HL-60 (cell line): ENCODE data around the gene IL20RB.

Experiments
- DNase-seq, 2 experiments: peaks; one replicate each; pipeline ENCODE4 v3.0.0-alpha.2; 2010 to 2020; ENCODE audit warnings: low read depth in 1 of 2, low spot score in 1 of 2
- H3K27ac ChIP-seq: fragments of 250-450 bp; sonication (Bioruptor Pico); replicated peaks from 2 replicates; pipeline ENCODE4 v1.5.1; 2020; ENCODE audit warnings: mild to moderate bottlenecking, moderate library complexity
- H3K27me3 ChIP-seq: fragments of 250-450 bp; sonication (Bioruptor Pico); 2 replicates; pipeline ENCODE4 v1.5.1; 2021; ENCODE audit warnings: mild to moderate bottlenecking, moderate library complexity; ENCODE audit not compliant: insufficient read depth, poor library complexity, severe bottlenecking
- H3K4me3 ChIP-seq: replicated peaks from 2 replicates; pipeline ENCODE4 v1.5.1; 2011; ENCODE audit warnings: mild to moderate bottlenecking, control low read depth, low read length; ENCODE audit not compliant: insufficient read depth
- CTCF ChIP-seq: IDR thresholded peaks from one replicate; pipeline ENCODE4 v1.5.1; 2011; ENCODE audit warnings: low read length, control low read depth, inconsistent platforms; ENCODE audit not compliant: insufficient read depth
- GABPA ChIP-seq: IDR thresholded peaks from 2 replicates; pipeline ENCODE4 v1.6.1; 2012; ENCODE audit warnings: low read depth
- POLR2AphosphoS5 ChIP-seq: IDR thresholded peaks from 2 replicates; pipeline ENCODE4 v1.6.1; 2012; ENCODE audit warnings: low read depth
- REST ChIP-seq: IDR thresholded peaks from 2 replicates; pipeline ENCODE4 v1.6.1; 2012; ENCODE audit warnings: low read depth; ENCODE audit not compliant: insufficient replicate concordance
- SPI1 ChIP-seq: IDR thresholded peaks from 2 replicates; pipeline ENCODE4 v1.6.1; 2012; ENCODE audit warnings: low read depth, mild to moderate bottlenecking, borderline replicate concordance

Gene IL20RB

DNA sequence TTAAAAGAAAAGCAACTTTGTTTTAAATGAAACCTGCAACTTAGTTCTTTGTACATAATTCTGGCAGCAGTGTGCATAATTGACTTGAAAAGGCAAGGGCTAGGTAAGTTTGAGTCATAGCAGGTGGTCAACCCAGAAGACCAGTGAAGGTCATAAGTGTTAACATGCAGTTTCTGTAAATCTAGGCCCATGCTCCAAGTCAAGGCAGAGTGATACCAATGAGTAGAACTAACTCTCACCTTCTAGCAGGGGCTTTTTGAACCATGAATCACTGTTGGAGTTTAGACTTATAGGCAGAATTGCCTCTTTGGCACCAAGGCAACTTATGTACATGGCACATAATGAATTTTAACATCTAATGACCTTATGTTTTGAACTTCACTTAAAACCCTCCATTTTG, 29.5 kb upstream of the IL20RB start:
- DNase-seq: no peak
- no peak overlapping the region for H3K27ac ChIP-seq
- no peak overlapping the region for H3K4me3 ChIP-seq
- H3K27me3 ChIP-seq: no peaks in the 10 kb centered on the region
- TF ChIP-seq REST (no peak), CTCF (no peak), SPI1 (no peak), POLR2AphosphoS5 (no peak), GABPA (no peak)

GRCh38 chr3:136929977-136930670, 27.7 kb upstream of the IL20RB start:
- no peak for TF ChIP-seq GABPA
- no peak for TF ChIP-seq CTCF
- no peak for TF ChIP-seq SPI1
- no peak for TF ChIP-seq POLR2AphosphoS5
- no peak for TF ChIP-seq REST
- DNase-seq: peak in 1 of 2 experiments; percentile 10
- Histone ChIP-seq H3K4me3 (no peak overlapping the region), H3K27me3 (no peaks in the 10 kb centered on the region), H3K27ac (no peak overlapping the region)

DNA sequence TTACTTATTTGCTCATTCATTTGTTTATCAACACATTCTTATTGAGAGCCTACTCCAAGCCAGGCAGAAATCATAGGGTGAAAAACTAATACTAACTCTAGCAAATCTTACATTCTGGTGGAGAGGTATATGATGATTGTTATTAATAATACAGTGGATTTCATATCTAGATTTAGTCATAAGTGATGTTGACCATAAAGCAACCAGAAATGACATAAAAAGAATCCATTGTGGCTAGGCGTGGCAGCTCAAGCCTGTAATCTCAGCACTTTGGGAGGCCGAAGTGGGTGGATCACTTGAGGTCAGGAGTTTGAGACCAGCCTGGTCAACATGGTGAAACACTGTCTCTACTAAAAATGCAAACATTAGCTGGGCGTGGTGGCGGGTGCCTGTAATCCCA, 26.2 kb upstream of the IL20RB start:
- no peaks in the 10 kb centered on the region for H3K27me3 ChIP-seq
- H3K27ac ChIP-seq: no peak overlapping the region
- no peak overlapping the region for H3K4me3 ChIP-seq
- DNase-seq: no peak
- TF ChIP-seq SPI1 (no peak), CTCF (no peak), REST (no peak), GABPA (no peak), POLR2AphosphoS5 (no peak)
